SJSA1 (cell line): ENCODE measurements around the gene MAP3K20. TPM values are rescaled to one million over a fixed set of nuclear protein-coding genes. Genes with fewer than 3 reads are reported as not detected.
"Not testable (repeated sequence)": the region's sequence is repeated elsewhere in the genome, so short reads cannot be mapped to it uniquely, and the experiment has no call there.

ENCODE experiments used
- DNase-seq, 2 experiments: peaks; one replicate each; pipeline ENCODE4 v3.0.0-alpha.2; 2015 to 2020; ENCODE audit warnings: low spot score in 2 of 2, low read depth in 1 of 2
- H3K27ac ChIP-seq: fragments of 250-450 bp; sonication (Bioruptor Pico); 2 replicates; pipeline ENCODE4 v1.5.1; 2020; ENCODE audit warnings: mild to moderate bottlenecking, moderate library complexity
- H3K27me3 ChIP-seq: fragments of 250-450 bp; sonication (Bioruptor Pico); replicated peaks from 2 replicates; pipeline ENCODE4 v1.5.1; 2020; ENCODE audit warnings: mild to moderate bottlenecking, moderate library complexity
- H3K36me3 ChIP-seq: fragments of 250-450 bp; sonication (Bioruptor Pico); 2 replicates; pipeline ENCODE4 v1.5.1; 2020; ENCODE audit warnings: mild to moderate bottlenecking
- H3K4me1 ChIP-seq: fragments of 250-450 bp; sonication (Bioruptor Pico); replicated peaks from 2 replicates; pipeline ENCODE4 v1.6.1; 2021; ENCODE audit warnings: mild to moderate bottlenecking
- H3K4me3 ChIP-seq: fragments of 250-450 bp; sonication (Bioruptor Pico); 2 replicates; pipeline ENCODE4 v1.5.1; 2020; ENCODE audit warnings: mild to moderate bottlenecking
- H3K9me3 ChIP-seq: fragments of 250-450 bp; sonication (Bioruptor Pico); replicated peaks from 2 replicates; pipeline ENCODE4 v1.5.1; 2020; ENCODE audit warnings: mild to moderate bottlenecking
- total RNA-seq: library from RNA; depleted of rRNA; stranded (reverse); fragments of >200 nt; shearing (Covaris generic); gene quantifications from 2 replicates; pipeline ENCODE4 v1.2.3, GENCODE V29; 2014

The MAP3K20 gene
- total RNA-seq, 1 experiment from 2014 or later = 95.7 TPM

DNA sequence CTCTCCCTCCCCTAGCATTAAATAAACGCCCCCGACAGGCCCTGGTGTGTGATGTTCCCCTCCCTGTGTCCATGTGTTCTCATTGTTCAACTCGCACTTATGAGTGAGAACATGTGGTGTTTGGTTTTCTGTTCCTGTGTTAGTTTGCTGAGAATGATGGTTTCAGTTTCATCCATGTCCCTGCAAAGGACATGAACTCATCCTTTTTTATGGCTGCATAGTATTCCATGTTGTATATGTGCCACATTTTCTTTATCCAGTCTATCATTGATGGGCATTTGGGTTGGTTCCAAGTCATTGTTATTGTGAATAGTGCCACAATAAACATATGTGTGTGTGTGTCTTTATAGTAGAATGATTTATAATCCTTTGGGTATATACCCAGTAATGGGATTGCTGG lies 98.7 kb downstream of the MAP3K20 start:
- not testable (repeated sequence) for H3K4me3 ChIP-seq, H3K9me3 ChIP-seq, H3K4me1 ChIP-seq, DNase-seq, H3K27me3 ChIP-seq, H3K27ac ChIP-seq, H3K36me3 ChIP-seq

- Histone ChIP-seq H3K9me3 (no peaks in the 10 kb centered on the region), H3K36me3 (no peaks in the 10 kb centered on the region; the same call in 1 of the 2 replicates), H3K27me3 (no peaks in the 10 kb centered on the region), H3K4me3 (no peak overlapping the region), H3K4me1 (peaks cover 9% of the 10 kb centered on the region), H3K27ac (no peak overlapping the region)
- peak in 1 of 2 experiments; percentile 35 for DNase-seq
These were observed 99.6 kb downstream of the MAP3K20 start for GRCh38 chr2:173175222-173175621.

DNA sequence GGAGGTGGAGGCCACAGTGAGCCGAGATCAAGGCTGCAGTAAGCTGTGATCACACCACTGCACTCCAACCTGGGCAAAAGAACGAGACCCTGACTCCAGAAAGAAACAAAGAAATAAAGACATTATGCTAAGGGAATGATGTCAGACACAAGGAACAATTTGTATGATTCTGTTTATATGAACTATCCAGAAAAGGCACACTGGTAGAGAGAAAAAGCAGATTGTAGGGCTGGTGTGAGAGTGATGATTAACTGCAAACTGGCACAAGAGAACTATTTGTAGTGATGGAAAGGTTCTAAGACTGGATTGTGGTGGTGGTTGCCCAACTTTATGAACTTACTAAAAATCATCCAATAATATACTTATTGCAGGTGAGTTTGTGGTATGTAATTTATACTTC lies 106.3 kb downstream of the MAP3K20 start:
- Histone ChIP-seq H3K27ac (no peak overlapping the region), H3K27me3 (no peaks in the 10 kb centered on the region), H3K36me3 (peaks cover 9% of the 10 kb centered on the region; the same call in 1 of the 2 replicates), H3K9me3 (no peaks in the 10 kb centered on the region), H3K4me3 (no peak overlapping the region), H3K4me1 (peaks cover 14% of the 10 kb centered on the region)
- no peak for DNase-seq

DNA sequence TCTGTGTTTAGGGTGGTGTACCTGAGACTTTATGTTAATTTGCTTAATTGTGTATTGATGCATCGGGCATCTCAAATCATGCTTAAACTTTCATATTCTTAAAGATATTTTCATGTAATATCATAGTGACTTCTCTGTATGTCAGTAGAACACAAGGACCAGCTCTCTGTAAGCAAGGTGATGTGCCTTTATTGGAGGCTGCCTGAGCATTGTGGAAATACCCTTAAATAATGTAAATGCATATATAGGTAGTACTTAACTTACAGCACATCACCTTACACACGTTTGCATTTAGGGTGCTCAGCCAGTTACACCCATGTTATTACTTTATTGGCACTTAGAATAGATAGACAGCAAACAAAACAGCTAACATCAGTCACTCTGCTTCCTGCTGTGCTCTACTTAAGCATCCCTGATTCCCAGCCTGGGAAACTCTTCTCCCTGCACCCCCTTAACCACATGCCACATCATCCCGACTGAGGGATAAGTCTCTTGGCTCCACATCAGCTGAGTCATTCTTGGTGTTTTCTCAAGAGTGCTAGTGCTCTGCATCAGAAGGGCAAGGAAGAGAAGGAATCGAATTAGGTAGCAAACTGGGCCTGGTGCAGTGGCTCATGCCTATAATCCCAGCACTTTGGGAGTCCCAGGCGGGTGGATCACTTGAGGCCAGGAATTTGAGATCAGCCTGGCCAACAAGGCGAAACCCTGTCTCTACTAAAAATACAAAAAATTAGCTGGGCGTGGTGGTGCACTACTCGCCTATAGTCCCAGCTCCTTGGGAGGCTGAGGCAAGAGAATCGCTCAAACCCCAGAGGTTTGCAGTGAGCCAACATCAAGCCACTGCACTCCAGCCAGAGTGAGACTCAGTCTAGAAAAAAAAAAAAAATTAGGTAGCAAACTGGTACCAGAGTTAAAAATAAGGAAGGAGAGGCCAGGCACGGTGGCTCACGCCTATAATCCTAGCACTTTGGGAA lies 108.7 kb downstream of the MAP3K20 start:
- peak; percentile 91 to 92 for DNase-seq
- peaks cover 13% of the 10 kb centered on the region for H3K36me3 ChIP-seq
- no peaks in the 10 kb centered on the region for H3K27me3 ChIP-seq
- H3K4me1 ChIP-seq = peaks cover 19% of the 10 kb centered on the region
- H3K9me3 ChIP-seq = no peaks in the 10 kb centered on the region
- H3K27ac ChIP-seq = peak overlapping the region; percentile 37
- no peak overlapping the region for H3K4me3 ChIP-seq

GRCh38 chr2:173185437-173185836 lies 109.8 kb downstream of the MAP3K20 start:
- DNase-seq = no peak
- peaks cover 14% of the 10 kb centered on the region for H3K36me3 ChIP-seq
- H3K27ac ChIP-seq = no peak overlapping the region
- no peaks in the 10 kb centered on the region for H3K27me3 ChIP-seq
- no peak overlapping the region for H3K4me3 ChIP-seq
- peaks cover 26% of the 10 kb centered on the region for H3K4me1 ChIP-seq
- no peaks in the 10 kb centered on the region for H3K9me3 ChIP-seq

DNA sequence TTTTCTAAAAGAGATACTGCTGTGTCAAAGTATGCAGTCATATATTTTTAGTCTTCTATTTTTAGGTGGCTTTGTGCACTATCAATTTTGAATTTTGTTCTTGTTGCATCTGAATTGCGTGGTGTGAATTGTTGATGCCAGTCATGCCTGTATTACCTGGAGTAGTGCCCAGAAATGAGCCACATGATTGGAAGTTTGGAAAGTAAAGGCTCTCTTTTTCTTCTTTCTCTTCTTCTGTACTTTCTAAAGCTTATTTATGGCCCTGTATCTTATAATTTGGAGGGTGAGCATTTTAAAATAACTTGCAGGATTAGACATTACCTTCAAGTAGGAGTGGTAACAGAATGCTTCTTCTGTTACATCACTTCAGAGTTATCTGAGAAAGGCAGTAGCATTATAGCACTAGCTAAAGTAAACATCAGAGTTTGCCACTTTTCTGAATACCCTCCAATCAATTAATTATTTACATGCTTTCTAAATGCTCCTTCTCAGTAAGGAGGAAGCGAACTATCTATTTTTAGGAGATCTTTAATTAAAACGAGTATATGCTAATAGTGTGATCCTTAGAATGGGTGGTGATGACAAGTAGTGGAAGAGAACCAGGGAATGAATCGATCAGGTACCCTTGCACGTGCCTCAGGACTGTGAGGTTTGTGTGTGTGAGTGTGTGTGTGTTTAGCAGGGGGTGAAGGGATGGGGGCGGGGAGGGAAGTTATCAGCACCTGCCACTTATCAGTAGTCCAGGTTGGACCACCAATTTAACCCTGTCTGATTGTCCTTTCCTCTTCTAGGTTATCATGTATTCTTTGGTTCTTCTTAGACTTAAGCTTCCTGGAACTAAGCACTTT lies 112.5 kb downstream of the MAP3K20 start:
- no peak for DNase-seq
- Histone ChIP-seq H3K4me3 (no peak overlapping the region), H3K27ac (no peak overlapping the region)

GRCh38 chr2:173191601-173192000 lies 116.0 kb downstream of the MAP3K20 start:
- H3K27me3 ChIP-seq = no peaks in the 10 kb centered on the region
- peaks cover 52% of the 10 kb centered on the region for H3K4me1 ChIP-seq
- peaks cover 38% of the 10 kb centered on the region for H3K36me3 ChIP-seq
- H3K4me3 ChIP-seq = no peak overlapping the region
- DNase-seq = peak in 1 of 2 experiments; percentile 67
- no peaks in the 10 kb centered on the region for H3K9me3 ChIP-seq
- peak overlapping the region; percentile 52 for H3K27ac ChIP-seq

More for the DNA sequence above, 112.5 kb downstream of the MAP3K20 start:
- H3K27me3 ChIP-seq = no peaks in the 10 kb centered on the region
- H3K4me1 ChIP-seq = peaks cover 53% of the 10 kb centered on the region
- H3K9me3 ChIP-seq = no peaks in the 10 kb centered on the region
- peaks cover 36% of the 10 kb centered on the region for H3K36me3 ChIP-seq

DNA sequence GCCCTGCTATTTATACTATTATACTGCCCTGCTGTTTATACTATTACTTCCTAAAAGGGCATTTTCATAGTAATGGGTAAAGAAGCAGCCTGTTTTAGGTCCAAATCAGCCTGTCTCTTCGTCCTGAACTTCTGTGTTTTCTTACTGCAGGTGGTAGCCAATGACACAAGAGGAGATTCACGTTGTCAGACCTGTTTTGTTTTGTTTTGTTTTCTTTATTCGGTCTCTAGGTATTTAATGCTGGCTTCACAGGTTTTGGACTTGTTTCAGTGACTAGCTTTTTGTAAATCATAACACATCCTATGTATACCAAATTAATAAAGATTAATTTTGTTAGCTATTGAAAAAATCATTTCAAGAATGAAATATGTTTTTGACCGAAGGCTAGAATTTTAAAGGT lies 116.4 kb downstream of the MAP3K20 start:
- peak overlapping the region; percentile 52 for H3K27ac ChIP-seq
- H3K36me3 ChIP-seq = peaks cover 37% of the 10 kb centered on the region
- no peaks in the 10 kb centered on the region for H3K9me3 ChIP-seq
- no peak for DNase-seq
- H3K27me3 ChIP-seq = no peaks in the 10 kb centered on the region
- no peak overlapping the region for H3K4me3 ChIP-seq
- H3K4me1 ChIP-seq = peaks cover 52% of the 10 kb centered on the region

DNA sequence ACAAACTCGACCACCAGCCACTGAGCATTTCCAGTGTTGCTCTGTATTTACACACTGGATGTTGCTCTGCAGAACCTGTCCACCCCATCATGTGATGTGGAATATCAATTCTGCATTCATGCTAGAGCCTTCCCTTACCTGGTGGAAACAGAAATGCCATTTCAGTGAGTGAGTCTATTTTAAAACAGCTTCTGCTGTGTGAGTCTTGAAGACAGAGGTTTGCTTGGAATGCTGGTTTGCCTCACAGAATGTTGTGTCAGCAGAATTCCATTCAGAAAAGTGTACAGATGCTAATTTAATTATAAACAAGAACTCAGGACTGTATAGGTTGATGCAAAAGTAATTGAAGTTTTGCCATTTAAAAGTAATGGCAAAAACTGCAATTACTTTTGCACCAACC lies 118.3 kb downstream of the MAP3K20 start:
- Histone ChIP-seq H3K27me3 (no peaks in the 10 kb centered on the region), H3K36me3 (peaks cover 47% of the 10 kb centered on the region), H3K27ac (peak overlapping the region; percentile 22), H3K4me1 (peaks cover 46% of the 10 kb centered on the region), H3K9me3 (no peaks in the 10 kb centered on the region), H3K4me3 (no peak overlapping the region)
- DNase-seq = peak in 1 of 2 experiments; percentile 35

DNA sequence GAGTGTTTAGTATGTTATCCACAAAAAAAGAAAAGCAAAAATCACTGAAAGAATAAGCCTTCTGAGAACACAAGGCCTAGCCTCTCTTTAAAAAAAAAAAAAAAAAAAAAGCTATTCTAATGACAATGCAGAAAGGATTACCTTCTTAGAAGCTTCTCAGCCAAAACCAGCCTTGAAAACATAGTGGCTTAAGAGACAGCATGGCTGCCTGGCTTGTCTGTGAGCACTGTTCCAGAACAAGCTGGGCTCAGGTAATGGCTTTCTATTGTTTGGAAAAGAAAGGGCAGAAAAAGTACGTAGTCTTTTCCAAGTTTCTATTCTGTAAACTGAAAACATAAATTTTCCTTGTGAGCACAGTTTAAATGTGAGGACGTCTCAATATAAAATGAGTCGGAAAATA lies 119.5 kb downstream of the MAP3K20 start:
- Histone ChIP-seq H3K4me3 (no peak overlapping the region), H3K4me1 (peaks cover 43% of the 10 kb centered on the region), H3K36me3 (peaks cover 56% of the 10 kb centered on the region), H3K27me3 (no peaks in the 10 kb centered on the region), H3K9me3 (no peaks in the 10 kb centered on the region), H3K27ac (no peak overlapping the region)
- DNase-seq = no peak

GRCh38 chr2:173196080-173196479 lies 120.4 kb downstream of the MAP3K20 start:
- DNase-seq = no peak
- Histone ChIP-seq H3K9me3 (no peaks in the 10 kb centered on the region), H3K4me3 (no peak overlapping the region), H3K27me3 (no peaks in the 10 kb centered on the region), H3K36me3 (peaks cover 49% of the 10 kb centered on the region), H3K27ac (no peak overlapping the region), H3K4me1 (peaks cover 33% of the 10 kb centered on the region)

DNA sequence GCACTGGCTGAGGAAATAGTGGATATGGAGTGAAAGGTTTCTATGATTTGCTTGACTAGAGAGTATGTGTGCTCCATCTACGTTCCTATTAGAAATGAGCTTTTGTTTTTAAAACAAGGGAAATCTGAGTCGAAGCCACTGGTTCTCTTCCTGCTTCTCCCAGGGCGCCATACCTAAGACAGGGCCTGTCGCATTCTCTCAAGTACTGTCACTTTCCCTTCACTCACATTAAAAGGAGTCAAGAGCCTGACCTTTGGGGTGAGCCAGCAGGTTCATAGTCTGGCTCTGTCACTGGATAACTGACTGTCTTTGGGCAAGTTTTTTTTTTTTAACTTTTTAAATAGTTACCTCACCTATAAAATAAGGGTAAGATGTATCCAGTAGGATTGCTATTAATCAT lies 121.0 kb downstream of the MAP3K20 start:
- Histone ChIP-seq H3K9me3 (no peaks in the 10 kb centered on the region), H3K4me1 (peaks cover 28% of the 10 kb centered on the region), H3K27ac (no peak overlapping the region), H3K4me3 (no peak overlapping the region), H3K36me3 (peaks cover 43% of the 10 kb centered on the region), H3K27me3 (no peaks in the 10 kb centered on the region)
- no peak for DNase-seq

DNA sequence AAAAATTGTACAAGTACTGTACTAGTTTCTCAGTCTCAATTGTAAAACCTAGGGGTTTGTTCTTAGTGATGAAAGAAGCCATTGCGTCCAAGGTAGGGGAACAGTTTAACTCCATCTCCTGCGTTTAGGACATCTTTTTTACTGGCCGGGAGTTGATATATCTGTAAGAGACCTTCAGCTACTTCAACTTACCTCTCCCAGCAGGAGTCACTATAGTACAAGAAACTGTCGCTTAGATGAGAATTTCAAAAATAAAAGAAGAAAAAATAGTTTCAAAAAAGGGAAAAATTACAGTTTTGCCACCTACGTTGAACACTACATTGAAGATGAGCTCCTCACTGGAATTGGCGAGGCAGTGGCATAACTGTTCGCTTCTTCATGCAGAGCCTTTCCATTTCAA lies 122.7 kb downstream of the MAP3K20 start:
- no peak for DNase-seq
- Histone ChIP-seq H3K4me3 (no peak overlapping the region), H3K27ac (no peak overlapping the region), H3K9me3 (no peaks in the 10 kb centered on the region), H3K27me3 (no peaks in the 10 kb centered on the region), H3K4me1 (peaks cover 20% of the 10 kb centered on the region), H3K36me3 (peaks cover 34% of the 10 kb centered on the region)

- H3K27ac ChIP-seq = no peak overlapping the region
These were observed 123.6 kb downstream of the MAP3K20 start for GRCh38 chr2:173199294-173199693.

More at GRCh38 chr2:173199294-173199693, 123.6 kb downstream of the MAP3K20 start:
- Histone ChIP-seq H3K36me3 (peaks cover 35% of the 10 kb centered on the region), H3K4me3 (no peak overlapping the region), H3K4me1 (peaks cover 19% of the 10 kb centered on the region), H3K27me3 (no peaks in the 10 kb centered on the region), H3K9me3 (no peaks in the 10 kb centered on the region)
- DNase-seq = no peak
